Parathyroid adenoma (tissue), 2 donors: ENCODE measurements around the gene DPYD.

Source experiments
- H2AFZ ChIP-seq: fragments of 300-600 bp; sonication (generic); one replicate; pipeline ENCODE4 v1.7.0; 2017; ENCODE audit warnings: antibody characterized with exemption, mild to moderate bottlenecking
- H3K27ac ChIP-seq: fragments of 300-600 bp; sonication (generic); one replicate; pipeline ENCODE4 v1.7.0; 2017
- H3K27me3 ChIP-seq: fragments of 300-600 bp; sonication (generic); one replicate; pipeline ENCODE4 v1.7.0; 2017; ENCODE audit warnings: low read length; ENCODE audit not compliant: control insufficient read depth, insufficient read depth
- H3K36me3 ChIP-seq: fragments of 300-600 bp; sonication (generic); one replicate; pipeline ENCODE4 v1.7.0; 2017; ENCODE audit warnings: low read length; ENCODE audit not compliant: control insufficient read depth, insufficient read depth
- H3K4me1 ChIP-seq: fragments of 300-600 bp; sonication (generic); one replicate; pipeline ENCODE4 v1.7.0; 2017; ENCODE audit warnings: control low read depth
- H3K4me2 ChIP-seq: fragments of 300-600 bp; sonication (generic); one replicate; pipeline ENCODE4 v1.7.0; 2017; ENCODE audit warnings: low read length
- H3K4me3 ChIP-seq: fragments of 300-600 bp; sonication (generic); one replicate; pipeline ENCODE4 v1.7.0; 2017; ENCODE audit warnings: low read depth, low read length
- H3K79me2 ChIP-seq: fragments of 300-600 bp; sonication (generic); one replicate; pipeline ENCODE4 v1.7.0; 2017; ENCODE audit warnings: control low read depth
- H3K9ac ChIP-seq: fragments of 300-600 bp; sonication (generic); one replicate; pipeline ENCODE4 v1.7.0; 2017; ENCODE audit warnings: mild to moderate bottlenecking
- H3K9me3 ChIP-seq: fragments of 300-600 bp; sonication (generic); one replicate; pipeline ENCODE4 v1.7.0; 2017; ENCODE audit warnings: low read length; ENCODE audit not compliant: control insufficient read depth
- TF ChIP-seq, protein P1 (sequence below): fragments of 300-600 bp; sonication (generic); IDR thresholded peaks from one replicate; pipeline ENCODE4 v1.7.0; 2017; ENCODE audit warnings: antibody characterized with exemption, mild to moderate bottlenecking
- donor health status: primary hyperparathyroidism.

The DPYD gene

DNA sequence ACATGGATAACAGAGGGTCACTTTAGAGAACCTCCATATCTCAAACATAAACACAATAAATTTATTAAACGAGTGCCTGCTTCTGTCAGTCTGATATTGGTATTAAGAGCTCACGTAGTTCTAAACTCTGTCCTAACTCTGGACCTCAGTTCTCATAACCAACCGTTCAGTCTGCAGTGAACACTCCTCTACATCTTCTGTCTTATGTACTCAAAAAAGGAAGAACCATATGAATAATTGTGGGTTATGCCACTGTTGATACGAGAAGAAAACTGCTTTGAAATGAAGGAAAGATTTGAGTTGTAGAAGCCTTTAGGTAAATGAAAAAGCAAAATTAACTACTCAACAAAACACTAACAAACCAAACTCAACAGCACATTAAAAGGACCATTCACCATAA is 53.7 kb downstream of the DPYD start:
- H2AFZ ChIP-seq: no peak overlapping the region
- no peak overlapping the region for H3K4me2 ChIP-seq
- H3K27me3 ChIP-seq: no peaks in the 10 kb centered on the region
- no peaks in the 10 kb centered on the region for H3K79me2 ChIP-seq
- TF ChIP-seq, protein P1, sequence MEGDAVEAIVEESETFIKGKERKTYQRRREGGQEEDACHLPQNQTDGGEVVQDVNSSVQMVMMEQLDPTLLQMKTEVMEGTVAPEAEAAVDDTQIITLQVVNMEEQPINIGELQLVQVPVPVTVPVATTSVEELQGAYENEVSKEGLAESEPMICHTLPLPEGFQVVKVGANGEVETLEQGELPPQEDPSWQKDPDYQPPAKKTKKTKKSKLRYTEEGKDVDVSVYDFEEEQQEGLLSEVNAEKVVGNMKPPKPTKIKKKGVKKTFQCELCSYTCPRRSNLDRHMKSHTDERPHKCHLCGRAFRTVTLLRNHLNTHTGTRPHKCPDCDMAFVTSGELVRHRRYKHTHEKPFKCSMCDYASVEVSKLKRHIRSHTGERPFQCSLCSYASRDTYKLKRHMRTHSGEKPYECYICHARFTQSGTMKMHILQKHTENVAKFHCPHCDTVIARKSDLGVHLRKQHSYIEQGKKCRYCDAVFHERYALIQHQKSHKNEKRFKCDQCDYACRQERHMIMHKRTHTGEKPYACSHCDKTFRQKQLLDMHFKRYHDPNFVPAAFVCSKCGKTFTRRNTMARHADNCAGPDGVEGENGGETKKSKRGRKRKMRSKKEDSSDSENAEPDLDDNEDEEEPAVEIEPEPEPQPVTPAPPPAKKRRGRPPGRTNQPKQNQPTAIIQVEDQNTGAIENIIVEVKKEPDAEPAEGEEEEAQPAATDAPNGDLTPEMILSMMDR: no peak
- H3K4me3 ChIP-seq: no peak overlapping the region
- no peaks in the 10 kb centered on the region for H3K36me3 ChIP-seq
- H3K9ac ChIP-seq: no peak overlapping the region
- no peaks in the 10 kb centered on the region for H3K9me3 ChIP-seq
- H3K4me1 ChIP-seq: no peaks in the 10 kb centered on the region
- H3K27ac ChIP-seq: no peak overlapping the region

GRCh38 chr1:97864615-97865014 is 56.2 kb downstream of the DPYD start:
- no peaks in the 10 kb centered on the region for H3K36me3 ChIP-seq
- no peak overlapping the region for H3K4me3 ChIP-seq
- H2AFZ ChIP-seq: no peak overlapping the region
- H3K27ac ChIP-seq: no peak overlapping the region
- TF ChIP-seq, protein P1: no peak
- H3K9ac ChIP-seq: no peak overlapping the region
- no peaks in the 10 kb centered on the region for H3K9me3 ChIP-seq
- H3K4me1 ChIP-seq: no peaks in the 10 kb centered on the region
- H3K79me2 ChIP-seq: no peaks in the 10 kb centered on the region
- no peaks in the 10 kb centered on the region for H3K27me3 ChIP-seq
- no peak overlapping the region for H3K4me2 ChIP-seq

- no peaks in the 10 kb centered on the region for H3K27me3 ChIP-seq
- H3K9me3 ChIP-seq: no peaks in the 10 kb centered on the region
- H3K27ac ChIP-seq: no peak overlapping the region
- H3K36me3 ChIP-seq: no peaks in the 10 kb centered on the region
- TF ChIP-seq, protein P1: no peak
- no peak overlapping the region for H2AFZ ChIP-seq
- no peak overlapping the region for H3K9ac ChIP-seq
- H3K4me3 ChIP-seq: no peak overlapping the region
- no peak overlapping the region for H3K4me2 ChIP-seq
- H3K4me1 ChIP-seq: no peaks in the 10 kb centered on the region
- no peaks in the 10 kb centered on the region for H3K79me2 ChIP-seq
These were observed 67.6 kb downstream of the DPYD start for GRCh38 chr1:97853221-97853620.

- H3K79me2 ChIP-seq: no peaks in the 10 kb centered on the region
- no peak overlapping the region for H3K27ac ChIP-seq
- H3K36me3 ChIP-seq: no peaks in the 10 kb centered on the region
- H3K4me2 ChIP-seq: no peak overlapping the region
- H3K4me3 ChIP-seq: no peak overlapping the region
- H3K9ac ChIP-seq: no peak overlapping the region
- H2AFZ ChIP-seq: no peak overlapping the region
- TF ChIP-seq, protein P1: no peak
- no peaks in the 10 kb centered on the region for H3K9me3 ChIP-seq
- no peaks in the 10 kb centered on the region for H3K4me1 ChIP-seq
- H3K27me3 ChIP-seq: no peaks in the 10 kb centered on the region
These were observed 71.2 kb downstream of the DPYD start for GRCh38 chr1:97849345-97850340.
